Effector CD8-positive, alpha-beta T cell (primary cell): ENCODE results near the gene SLC7A6.

Source experiments
- DNase-seq: peaks from one replicate; lab custom pipeline; 2025; lab: John Stamatoyannopoulos, UW

The SLC7A6 gene

GRCh38 chr16:68257251-68257905, 6.9 kb upstream of the SLC7A6 start:
- no peak for DNase-seq

- no peak for DNase-seq
These were observed 6.2 kb upstream of the SLC7A6 start for GRCh38 chr16:68257906-68258800.

- DNase-seq = no peak
These were observed 5.1 kb upstream of the SLC7A6 start for GRCh38 chr16:68259007-68259825.

- no peak for DNase-seq
These were observed 683 bp upstream of the SLC7A6 start for GRCh38 chr16:68263559-68264127.

- peak; percentile 37 for DNase-seq
These were observed 973 bp downstream of the SLC7A6 start for GRCh38 chr16:68265078-68265920.

GRCh38 chr16:68267612-68268405, 3.5 kb downstream of the SLC7A6 start:
- DNase-seq = no peak

GRCh38 chr16:68269793-68270192, 5.5 kb downstream of the SLC7A6 start:
- DNase-seq = no peak

- no peak for DNase-seq
These were observed 6.0 kb downstream of the SLC7A6 start for GRCh38 chr16:68270353-68270752.

- DNase-seq = peak; percentile 38
These were observed 8.3 kb downstream of the SLC7A6 start for GRCh38 chr16:68272507-68273209.

- DNase-seq = no peak
These were observed 9.1 kb downstream of the SLC7A6 start for GRCh38 chr16:68273459-68273858.

GRCh38 chr16:68273896-68274295, 9.6 kb downstream of the SLC7A6 start:
- no peak for DNase-seq

- DNase-seq = no peak
These were observed 10.1 kb downstream of the SLC7A6 start for GRCh38 chr16:68274441-68274840.

- peak; percentile 24 for DNase-seq
These were observed 11.4 kb downstream of the SLC7A6 start for GRCh38 chr16:68275611-68276191.

- no peak for DNase-seq
These were observed 11.9 kb downstream of the SLC7A6 start for GRCh38 chr16:68276223-68276622.

- no peak for DNase-seq
These were observed 15.6 kb downstream of the SLC7A6 start for GRCh38 chr16:68279726-68280558.

GRCh38 chr16:68281368-68282063, 17.2 kb downstream of the SLC7A6 start:
- peak; percentile 13 for DNase-seq

GRCh38 chr16:68282064-68282452, 17.7 kb downstream of the SLC7A6 start:
- DNase-seq = no peak

- DNase-seq = no peak
These were observed 19.0 kb downstream of the SLC7A6 start for GRCh38 chr16:68283346-68283745.
